NCI-H446 (cell line): Measurements from ENCODE around the gene ELN.

Source experiments
- DNase-seq, 2 experiments: peaks; one replicate each; lab custom pipeline; 2025; lab: John Stamatoyannopoulos, UW

ELN gene

GRCh38 chr7:74061840-74062539, 34.0 kb downstream of the ELN start:
- no peak for DNase-seq

GRCh38 chr7:74063223-74063641, 35.3 kb downstream of the ELN start:
- DNase-seq, result no peak

GRCh38 chr7:74063646-74064045, 35.7 kb downstream of the ELN start:
- no peak for DNase-seq

GRCh38 chr7:74064696-74065095, 36.7 kb downstream of the ELN start:
- DNase-seq, result no peak

GRCh38 chr7:74066626-74067025, 38.7 kb downstream of the ELN start:
- no peak for DNase-seq

- DNase-seq, result no peak
Measured at GRCh38 chr7:74068378-74069085, 40.6 kb downstream of the ELN start.

GRCh38 chr7:74069086-74069541, 41.1 kb downstream of the ELN start:
- DNase-seq, result no peak

GRCh38 chr7:74069790-74070618, 42.0 kb downstream of the ELN start:
- no peak for DNase-seq

- DNase-seq, result no peak
Measured at GRCh38 chr7:74070619-74070921, 42.6 kb downstream of the ELN start.

- no peak for DNase-seq
Measured at GRCh38 chr7:74071121-74071520, 43.1 kb downstream of the ELN start.

- no peak for DNase-seq
Measured at GRCh38 chr7:74074770-74075169, 46.8 kb downstream of the ELN start.

GRCh38 chr7:74078461-74078860, 50.5 kb downstream of the ELN start:
- DNase-seq, result no peak

- DNase-seq, result no peak
Measured at GRCh38 chr7:74082770-74083116, 54.8 kb downstream of the ELN start.

GRCh38 chr7:74083117-74083876, 55.3 kb downstream of the ELN start, which contains the start of gene LIMK1:
TSS of gene LIMK1 (plus strand) at chr7:74083804. CDS start at chr7:74083991, 187 bp downstream.
- peak; percentile 46 to 66 for DNase-seq

- no peak for DNase-seq
Measured at GRCh38 chr7:74083928-74084721, 56.2 kb downstream of the ELN start.

GRCh38 chr7:74084722-74085578, 57.0 kb downstream of the ELN start:
- DNase-seq, result no peak

GRCh38 chr7:74087791-74088453, 59.9 kb downstream of the ELN start:
- DNase-seq, result no peak

GRCh38 chr7:74092321-74092963, 64.5 kb downstream of the ELN start:
- no peak for DNase-seq

- no peak for DNase-seq
Measured at GRCh38 chr7:74092964-74093471, 65.0 kb downstream of the ELN start.
